A204.1 (cell line): ENCODE data around the gene FGFRL1.
"Not testable (repeated sequence)": the region's sequence is repeated elsewhere in the genome, so short reads cannot be mapped to it uniquely, and the experiment has no call there.

Experiments
- FAIRE-seq: peaks from 2 replicates; lab custom pipeline; 2012; peaks lifted over from hg19 to GRCh38; lab: Jason Lieb, UNC

FGFRL1 gene

DNA sequence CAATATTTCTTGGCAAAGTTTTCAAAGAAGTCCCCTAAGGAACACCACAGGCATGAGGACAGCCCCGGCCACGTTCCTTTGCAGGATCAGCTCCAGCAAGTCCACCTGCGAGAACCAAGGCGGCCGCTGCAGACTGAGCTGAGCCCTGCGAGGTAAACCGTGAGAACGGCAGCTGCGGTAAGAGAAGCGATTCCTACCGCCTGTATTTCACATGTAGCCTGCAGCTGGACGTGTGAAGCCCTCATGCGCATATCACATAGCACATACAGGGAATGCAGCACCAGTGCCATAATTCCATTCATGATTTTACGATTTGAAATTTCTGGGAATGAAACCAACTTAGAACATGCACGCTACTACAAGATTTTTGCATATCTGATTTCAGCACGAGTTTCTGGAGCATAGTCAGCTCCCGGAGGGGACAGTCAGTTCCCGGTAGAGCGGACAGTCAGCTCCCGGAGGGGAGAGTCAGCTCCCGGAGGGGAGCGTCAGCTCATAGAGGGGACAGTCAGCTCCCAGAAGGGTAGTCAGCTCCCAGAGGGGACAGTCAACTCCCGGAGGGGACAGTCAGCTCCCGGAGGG lies 41.7 kb downstream of the FGFRL1 start:
- no peak for FAIRE-seq

DNA sequence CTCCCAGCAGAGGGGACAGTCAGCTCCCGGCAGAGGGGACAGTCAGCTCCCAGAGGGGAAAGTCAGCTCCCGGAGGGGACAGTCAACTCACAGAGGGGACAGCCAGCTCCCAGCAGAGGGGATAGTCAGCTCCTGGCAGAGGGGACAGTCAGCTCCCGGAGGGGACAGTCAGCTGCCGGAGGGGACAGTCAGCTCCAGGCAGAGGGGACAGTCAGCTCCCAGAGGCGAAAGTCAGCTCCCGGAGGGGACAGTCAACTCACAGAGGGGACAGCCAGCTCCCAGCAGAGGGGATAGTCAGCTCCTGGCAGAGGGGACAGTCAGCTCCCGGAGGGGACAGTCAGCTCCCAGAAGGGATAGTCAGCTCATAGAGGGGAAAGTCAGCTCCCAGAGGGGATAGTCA lies 42.5 kb downstream of the FGFRL1 start:
- FAIRE-seq, result not testable (repeated sequence)

DNA sequence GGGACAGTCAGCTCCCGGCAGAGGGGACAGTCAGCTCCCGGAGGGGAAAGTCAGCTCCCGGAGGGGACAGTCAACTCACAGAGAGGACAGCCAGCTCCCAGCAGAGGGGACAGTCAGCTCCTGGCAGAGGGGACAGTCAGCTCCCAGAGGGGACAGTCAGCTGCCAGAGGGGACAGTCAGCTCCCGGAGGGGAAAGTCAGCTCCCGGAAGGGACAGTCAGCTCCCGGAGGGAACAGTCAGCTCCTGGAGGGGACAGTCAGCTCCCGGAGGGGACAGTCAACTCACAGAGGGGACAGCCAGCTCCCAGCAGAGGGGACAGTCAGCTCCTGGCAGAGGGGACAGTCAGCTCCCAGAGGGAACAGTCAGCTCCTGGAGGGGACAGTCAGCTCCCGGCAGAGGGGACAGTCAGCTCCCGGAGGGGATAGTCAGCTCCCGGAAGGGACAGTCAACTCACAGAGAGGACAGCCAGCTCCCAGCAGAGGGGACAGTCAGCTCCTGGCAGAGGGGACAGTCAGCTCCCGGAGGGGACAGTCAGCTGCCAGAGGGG lies 43.3 kb downstream of the FGFRL1 start:
- FAIRE-seq, result not testable (repeated sequence)

DNA sequence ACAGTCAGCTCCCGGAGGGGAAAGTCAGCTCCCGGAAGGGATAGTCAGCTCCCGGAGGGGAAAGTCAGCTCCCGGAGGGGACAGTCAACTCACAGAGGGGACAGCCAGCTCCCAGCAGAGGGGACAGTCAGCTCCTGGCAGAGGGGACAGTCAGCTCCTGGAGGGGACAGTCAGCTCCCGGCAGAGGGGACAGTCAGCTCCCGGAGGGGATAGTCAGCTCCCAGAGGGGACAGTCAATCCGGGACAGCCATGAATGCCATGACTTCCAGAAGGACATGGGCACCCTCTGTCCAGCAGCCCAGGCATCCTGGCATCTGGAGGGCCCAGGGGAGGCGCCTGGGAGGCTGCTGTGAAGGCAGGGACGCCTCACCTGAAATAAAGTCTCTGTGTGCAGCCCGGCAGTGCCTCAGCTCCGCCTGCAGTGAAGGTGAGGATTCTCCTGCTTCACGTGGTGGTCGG lies 43.8 kb downstream of the FGFRL1 start:
- not testable (repeated sequence) for FAIRE-seq

DNA sequence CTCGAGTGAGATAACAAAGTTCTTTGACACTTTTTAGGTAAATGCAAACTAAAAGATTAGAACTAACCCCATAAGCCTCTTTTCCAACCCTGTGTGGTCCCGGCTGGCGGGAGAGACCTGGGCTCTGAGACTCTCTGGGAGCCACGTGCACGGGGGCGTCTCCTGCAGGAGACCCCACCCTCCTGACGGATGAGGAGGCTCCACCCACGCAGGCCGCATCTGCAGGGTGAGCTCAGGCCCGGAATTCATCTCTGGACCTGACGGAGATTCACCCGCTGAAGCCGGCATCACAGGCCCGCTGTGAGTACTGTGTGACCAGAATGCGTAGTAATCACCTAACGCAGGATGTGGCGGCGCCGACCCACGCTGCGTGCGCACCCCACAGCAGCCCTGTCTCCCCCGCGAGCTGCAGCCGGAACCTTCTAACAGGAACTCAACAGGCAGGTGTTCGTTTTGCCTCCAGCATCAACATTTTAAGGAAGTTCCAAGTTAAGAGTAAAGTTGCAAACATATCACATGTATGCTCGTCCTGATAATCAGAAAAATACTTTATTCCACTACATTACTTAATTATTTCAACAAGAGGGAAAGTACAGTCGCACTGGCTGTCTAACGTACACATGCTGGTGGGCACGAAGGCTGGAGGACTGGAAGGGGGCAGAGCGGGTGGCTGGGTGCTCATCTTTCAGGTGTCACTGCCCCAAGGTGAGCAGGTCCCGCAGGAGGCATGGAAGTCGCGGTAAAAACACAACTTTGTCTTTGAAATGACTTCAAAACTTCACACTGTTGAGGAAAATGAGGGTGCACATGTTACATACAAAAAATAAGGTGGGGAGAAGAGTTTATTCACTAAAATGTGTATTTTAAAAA lies 44.5 kb downstream of the FGFRL1 start:
- no peak for FAIRE-seq

DNA sequence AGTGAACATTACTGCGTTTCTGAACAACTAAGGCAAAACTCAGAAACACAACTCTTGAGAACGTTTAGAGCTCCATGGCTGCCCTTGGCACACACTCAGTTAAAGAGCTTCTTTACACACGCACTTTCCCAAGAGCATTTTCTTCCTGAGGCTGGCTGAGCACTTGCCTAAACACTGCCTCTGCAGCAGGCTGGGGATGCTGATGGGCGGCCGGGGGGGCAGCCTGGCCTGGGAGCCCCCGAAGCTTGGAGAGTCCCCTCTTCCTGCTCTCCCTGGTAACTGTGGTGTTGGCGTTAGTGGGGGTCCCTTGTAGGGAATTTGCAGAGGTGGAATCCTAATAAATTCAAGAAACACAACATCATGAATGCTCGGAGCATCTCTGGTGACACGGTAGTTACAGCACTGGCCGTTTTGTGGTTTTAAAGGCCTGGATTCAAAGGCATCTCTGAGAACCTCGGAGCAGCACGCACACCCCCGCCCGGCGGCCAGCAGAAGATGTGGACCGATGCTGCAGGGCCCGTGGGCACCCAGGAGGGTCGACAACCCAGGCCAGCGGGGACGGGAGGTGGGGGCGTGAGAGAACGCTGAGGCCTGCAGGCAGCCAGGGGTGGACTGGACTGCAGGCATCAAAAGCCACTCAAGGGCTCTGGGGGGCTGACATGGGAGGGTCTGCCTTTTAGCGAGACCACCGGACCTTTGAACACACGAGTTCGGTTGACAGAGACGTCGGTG lies 45.4 kb downstream of the FGFRL1 start:
- no peak for FAIRE-seq

DNA sequence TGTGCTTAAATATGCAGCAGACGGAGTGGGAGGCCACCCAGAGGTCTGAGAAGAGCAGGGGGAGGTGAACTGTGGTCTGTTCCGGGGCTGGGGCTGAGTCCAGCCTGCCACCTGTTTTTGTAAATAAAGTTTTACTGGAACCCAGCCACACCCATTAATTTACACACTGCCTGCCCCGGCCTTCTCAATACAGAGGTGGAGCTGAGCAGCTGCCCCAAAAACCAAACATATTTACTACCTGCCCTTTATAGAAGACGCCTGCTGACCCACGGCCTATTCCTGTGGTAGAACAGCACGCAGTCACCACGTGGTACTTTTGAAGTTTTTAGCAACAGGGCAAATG lies 45.9 kb downstream of the FGFRL1 start:
- no peak for FAIRE-seq

DNA sequence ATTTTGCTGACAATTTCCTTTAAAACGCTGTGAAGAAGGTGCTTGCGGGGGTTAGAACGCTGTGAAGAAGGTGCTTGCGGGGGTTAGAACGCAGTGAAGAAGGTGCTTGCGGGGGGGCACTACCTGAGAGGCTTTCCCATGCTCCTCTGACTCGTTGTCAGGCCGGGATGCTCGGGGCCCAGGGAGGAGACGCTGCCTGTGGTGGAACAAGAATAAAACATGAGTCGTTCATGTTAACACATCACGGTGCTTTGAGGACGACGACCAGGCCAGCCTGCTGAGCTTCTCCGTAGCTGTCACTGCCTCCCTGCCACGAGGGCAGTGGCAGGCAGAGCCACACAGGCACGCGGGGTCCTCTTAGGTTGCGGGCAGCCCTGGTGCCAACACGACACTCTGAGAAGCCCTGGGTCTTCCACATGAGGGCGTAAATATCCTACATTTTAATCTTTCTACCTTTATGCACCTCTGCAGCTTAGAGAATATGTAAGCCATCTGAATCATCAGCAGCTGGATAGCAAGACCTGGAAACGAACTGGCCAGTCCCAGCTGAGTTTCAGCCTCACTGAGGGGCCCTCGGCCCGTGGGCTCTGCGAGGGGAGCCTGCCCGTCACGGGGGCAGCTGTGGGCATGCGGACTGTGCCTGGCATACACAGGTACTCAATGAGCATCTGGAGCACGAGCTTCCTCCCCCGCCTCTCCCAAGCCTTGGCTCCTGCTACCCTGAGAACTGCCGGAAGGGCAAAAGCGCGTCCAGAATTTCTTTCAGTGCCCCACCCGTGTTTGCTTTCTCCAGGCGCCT lies 47.0 kb downstream of the FGFRL1 start:
- FAIRE-seq, result no peak

DNA sequence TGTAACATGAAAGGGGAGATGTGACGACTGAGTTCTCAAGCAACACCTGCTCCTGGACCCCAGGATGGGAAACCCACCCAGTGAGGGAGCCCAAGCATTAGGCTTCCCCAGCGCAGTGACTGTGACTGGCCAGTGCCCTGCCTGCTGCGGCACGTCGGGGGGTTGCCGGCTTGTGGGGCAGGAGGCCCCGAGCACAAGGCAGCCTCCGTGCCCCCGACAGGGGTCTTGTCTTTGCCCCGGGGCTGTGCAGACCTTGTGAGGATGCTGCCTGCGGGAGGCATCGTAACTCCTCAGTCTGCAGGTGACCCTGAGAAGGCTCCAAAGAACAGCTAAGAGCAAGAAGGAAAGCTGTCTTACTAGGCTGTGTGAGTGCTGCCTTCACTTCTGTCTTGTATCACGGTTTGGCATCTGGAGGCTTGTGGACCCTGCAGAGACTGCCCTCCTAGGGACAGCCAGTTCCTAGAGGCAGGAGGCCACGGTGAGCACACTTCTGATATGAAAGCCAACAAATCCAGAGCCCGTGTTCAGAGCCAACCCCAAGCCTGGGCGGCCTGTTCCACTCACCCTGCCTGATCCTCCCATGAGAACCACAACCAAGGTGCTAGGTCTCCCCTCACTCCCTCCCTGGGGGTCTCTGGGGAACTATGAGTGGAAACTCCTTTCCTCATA lies 47.7 kb downstream of the FGFRL1 start:
- FAIRE-seq, result no peak

DNA sequence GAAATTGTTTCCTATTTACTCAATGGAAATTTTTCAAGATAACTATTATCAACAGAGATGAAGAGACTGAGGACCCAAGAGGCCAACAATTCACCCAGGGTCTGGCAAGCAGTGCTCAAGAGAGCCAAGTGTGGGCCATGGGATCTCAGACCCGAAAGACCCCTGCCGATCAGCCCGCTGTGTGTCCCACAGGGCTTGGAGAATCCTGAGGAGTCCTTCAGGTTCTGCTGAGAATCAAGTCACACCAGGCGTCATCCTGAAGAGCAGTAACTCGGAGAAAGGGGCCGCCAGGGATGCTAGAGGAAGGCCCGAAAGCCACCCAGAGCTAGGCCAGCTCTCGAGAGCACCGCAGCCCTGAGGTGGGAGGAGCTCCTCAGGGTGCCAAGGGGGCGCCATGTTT lies 48.7 kb downstream of the FGFRL1 start:
- FAIRE-seq, result no peak

DNA sequence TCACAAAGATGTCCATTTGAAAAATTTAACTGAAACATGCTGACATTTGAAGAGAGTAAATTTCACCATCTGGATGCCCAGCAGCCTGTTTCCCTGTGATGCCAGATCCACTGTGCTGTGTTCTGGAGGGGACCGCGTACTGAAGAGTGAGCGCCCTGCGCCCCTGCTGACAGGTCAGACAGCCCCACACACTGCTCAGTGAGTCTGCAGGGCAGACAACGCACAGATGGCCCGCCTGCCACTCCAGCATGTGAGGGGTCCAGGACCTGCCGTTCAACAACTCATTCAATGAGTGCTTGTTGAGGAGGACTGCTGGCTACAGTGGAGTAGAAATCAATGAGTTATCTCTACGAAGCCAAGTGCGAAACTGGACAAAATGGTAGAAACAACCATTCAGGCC lies 49.2 kb downstream of the FGFRL1 start:
- FAIRE-seq, result no peak

DNA sequence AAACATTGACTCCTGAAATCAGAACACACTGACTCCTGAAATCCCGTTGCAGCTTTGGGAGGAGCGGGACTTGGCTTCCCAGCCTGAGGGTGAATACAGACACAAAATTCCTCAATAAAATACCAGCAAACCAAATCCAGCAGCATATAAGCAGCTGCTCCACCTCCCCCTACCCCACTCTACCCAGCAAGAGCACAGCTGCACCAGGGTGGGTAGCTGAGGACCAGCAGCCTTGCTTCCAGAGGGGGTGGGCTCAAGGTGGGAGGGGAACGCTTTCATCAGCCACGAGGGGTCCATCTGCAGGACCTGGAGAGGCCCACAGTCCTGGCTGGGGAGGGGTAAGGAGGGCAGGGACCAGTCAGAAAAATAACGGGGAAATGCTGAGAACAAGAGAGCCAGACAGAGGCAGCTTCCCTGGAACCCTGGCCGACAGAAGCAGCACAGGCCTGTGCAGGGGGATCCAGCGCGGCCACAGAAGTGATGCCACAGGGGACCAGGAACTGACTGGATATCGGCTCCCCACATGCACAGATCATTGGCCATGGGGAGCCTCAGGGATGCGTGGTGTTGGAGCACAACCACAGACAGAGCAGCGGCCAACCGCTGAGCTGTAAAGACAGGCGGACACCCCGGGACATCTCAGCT lies 49.8 kb downstream of the FGFRL1 start:
- no peak for FAIRE-seq

DNA sequence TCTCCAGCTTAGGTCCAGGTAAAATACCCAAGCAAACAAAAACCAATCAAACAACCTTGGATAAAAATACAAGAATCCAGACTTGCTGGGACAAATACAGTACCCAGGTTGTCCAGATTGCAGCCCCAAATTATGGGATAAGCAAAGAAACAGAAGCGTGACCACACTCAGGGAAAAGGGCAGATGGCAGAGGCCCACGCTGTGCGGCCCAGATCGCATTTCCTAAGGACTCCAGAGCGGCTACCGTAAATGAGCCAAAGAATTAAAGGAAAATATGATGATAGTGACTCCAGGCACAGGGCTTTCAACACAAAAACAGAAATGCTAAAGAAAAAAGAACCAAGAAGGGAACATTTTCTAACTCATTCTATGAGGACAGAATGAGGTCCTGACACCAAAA lies 50.3 kb downstream of the FGFRL1 start:
- no peak for FAIRE-seq

DNA sequence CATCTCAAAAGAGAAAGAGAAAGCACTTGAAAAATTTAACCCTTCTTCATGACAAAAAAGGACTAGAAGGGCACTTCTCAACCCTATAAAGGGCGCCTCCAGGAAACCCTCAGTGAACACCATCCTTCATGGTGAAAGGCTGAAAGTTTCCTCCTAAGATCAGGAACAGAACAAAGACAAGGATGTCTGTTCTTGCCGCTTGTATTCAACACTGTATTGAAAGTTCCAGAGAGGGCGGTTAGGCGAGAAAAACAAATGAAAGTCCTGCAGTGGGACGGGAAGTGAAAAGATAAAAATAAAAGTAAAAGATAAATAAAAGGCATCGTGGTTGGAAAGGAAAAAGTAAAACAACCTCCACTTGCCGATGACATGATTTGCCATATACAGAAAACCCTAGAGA lies 51.0 kb downstream of the FGFRL1 start:
- no peak for FAIRE-seq

DNA sequence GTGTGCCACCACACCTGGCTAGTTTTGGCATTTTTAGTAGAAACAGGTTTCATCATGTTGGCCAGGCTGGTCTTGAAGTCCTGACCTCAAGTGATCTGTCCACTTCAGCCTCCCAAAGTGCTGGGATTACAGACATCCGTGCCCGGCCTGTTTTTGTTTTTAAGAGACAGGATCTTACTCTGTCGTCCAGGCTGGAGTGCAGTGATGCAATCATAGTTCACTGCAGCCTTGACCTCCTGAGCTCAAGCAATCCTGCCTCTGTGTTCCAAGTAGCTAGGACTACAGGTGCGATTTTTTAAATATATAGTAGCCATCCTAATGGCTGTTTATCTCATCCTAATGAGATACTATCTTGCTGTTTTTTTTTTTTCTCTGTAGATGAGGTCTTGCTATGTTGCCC lies 54.3 kb downstream of the FGFRL1 start:
- no peak for FAIRE-seq

DNA sequence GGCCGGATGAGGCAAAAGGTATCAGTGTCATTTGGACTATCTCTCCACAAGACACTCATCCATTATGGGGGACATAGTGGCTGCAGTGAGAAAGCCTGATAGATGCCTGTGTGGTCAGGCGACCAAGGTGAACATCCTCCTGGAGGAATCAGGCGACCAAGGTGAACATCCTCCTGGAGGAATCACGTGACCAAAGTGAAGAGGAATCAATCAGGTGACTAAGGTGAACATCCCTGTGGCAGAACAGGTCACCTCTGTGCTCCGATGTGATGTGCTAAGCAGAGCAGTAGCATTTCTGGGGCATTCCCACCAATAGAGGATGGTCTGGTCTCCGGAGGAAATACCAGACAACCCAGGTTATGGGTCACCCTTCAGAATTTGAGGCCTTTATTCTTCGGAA lies 58.0 kb downstream of the FGFRL1 start:
- no peak for FAIRE-seq

DNA sequence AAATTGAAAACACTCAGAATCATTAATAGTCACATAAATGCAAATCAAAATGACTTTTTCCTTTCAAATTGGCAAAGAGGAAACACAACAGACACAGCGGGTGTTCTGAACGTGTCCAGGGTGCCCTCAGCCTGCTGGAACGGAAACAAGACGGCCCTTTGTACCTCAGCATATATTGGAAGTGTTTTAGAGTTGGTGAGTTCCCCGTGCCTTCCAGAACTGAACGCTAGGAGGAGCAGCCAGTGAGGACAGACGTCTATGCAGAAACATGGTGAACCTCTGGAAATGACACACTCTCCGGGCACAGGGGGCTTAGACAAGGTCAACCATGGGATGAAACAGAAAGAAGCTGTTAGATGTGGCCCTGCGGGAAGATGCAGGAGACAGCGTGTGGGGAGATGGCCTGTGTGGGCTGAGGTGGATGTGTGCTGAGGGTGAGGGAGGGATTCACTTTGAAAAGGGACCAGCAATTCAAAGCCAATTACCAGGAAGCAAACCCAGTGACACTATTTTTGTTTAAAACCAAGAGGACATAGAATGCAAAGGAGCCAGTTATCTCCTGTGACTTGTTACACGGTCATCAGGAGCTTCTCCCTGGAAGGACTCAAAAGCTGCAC lies 61.5 kb downstream of the FGFRL1 start:
- FAIRE-seq, result no peak

DNA sequence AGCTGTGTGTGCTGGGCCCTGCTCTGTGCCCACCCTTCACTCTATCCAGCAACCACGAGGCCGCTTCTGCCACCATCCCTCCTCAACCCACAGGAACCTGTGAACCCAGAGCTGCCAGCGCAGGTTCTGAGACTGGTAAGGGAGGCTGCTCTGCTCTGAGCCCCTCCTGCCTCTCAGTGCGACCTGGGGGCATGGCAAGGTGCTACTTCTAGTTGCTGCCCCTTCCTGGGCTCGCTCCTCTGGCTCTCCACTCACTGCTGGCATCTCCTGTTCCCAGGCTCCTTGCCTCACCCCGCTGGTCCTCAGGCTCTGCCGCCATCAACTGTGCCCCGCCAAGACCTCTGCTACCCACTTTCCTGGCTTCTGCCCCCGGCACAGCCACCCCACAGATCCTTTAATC lies 62.7 kb downstream of the FGFRL1 start:
- no peak for FAIRE-seq

DNA sequence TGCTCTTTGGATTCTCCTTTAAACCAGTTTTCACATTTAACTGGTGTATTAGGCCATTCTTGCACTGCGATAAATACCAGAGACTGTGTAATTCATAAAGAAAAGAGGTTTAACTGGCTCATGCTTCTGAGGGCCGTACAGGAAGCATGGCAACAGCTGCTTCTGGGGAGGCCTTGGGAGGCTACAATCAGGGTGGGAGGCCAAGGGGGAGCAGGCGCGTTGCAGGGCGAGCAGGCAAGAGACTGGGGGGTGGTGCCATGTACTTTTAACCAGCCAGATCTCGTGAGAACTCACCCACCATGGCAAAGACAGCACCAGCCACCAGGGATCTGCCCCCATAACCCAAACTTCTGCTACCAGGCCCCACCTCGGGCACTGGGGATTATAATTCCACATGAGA lies 63.8 kb downstream of the FGFRL1 start:
- no peak for FAIRE-seq

DNA sequence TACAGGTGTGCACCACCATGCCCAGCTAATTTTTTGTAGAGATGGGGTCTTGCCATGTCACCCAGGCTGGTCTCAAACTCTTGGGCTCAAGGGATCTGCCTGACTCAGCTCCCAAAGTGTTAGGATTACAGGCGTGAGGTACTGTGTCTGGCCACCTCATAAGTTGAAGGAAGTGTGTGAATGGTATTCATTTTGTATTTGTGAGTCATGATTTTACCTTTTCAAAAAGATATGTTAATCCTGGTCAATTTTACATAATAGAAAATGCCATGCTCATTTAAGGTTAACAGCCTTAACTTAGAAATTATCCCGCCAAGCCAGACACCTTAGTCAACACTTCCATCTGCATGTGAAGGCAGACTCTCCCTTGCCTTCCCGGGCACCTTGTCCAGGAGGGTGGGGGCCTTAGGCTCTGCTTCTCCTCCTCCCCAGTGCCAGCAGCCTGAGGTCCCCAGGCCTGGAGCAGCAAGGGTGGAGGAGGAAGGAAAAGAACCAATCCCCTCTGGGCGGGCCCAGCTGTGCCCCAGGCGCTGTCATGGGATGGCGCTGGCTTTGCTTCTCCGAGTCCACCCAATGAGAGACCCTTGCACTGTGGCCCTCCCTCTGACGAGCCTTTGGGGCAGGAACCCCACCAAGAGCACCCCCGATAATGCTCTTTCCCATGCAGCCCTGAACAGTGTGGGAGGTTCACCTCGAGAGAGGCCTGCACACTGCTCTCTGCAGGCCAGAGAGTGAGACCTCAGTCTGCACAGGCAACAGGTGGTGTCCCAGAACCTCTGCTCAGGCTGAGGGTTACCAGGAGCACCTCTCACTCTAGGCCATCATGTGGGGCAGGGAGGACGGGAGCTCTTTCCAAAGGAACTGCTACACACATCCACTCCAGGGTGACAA lies 64.6 kb downstream of the FGFRL1 start:
- no peak for FAIRE-seq
